K562 (cell line): ENCODE data around the gene PTPRU.

Experiments used
- CBX8 ChIP-seq: fragments of 200-600 bp; sonication (generic); IDR thresholded peaks from 2 replicates; pipeline ENCODE4 v1.6.1; 2012; ENCODE audit warnings: borderline replicate concordance, mixed run types, low read depth, mild to moderate bottlenecking, moderate library complexity, mixed read lengths, low read length, control low read depth, inconsistent platforms; ENCODE audit not compliant: poor library complexity, severe bottlenecking; ENCODE audit errors: extremely low read depth
- ERF ChIP-seq: fragments of 450-650 bp; formaldehyde crosslinking; IDR thresholded peaks from 2 replicates; pipeline ENCODE4 v1.4.0; 2020; ENCODE audit warnings: mild to moderate bottlenecking, mixed read lengths
- PML ChIP-seq: IDR thresholded peaks from 2 replicates; pipeline ENCODE4 v1.6.1; 2012; ENCODE audit warnings: low read length, inconsistent platforms
- POLR2A ChIP-seq: fragments of 450-650 bp; conservative IDR thresholded peaks from 2 replicates; pipeline ENCODE4 v1.6.1; 2016
- SMAD3 ChIP-seq: fragments of 450-650 bp; formaldehyde crosslinking; conservative IDR thresholded peaks from 2 replicates; pipeline ENCODE4 v1.4.0; 2020; ENCODE audit warnings: mild to moderate bottlenecking
- TAF1 ChIP-seq: IDR thresholded peaks from 2 replicates; pipeline ENCODE4 v1.6.1; 2011; ENCODE audit warnings: mild to moderate bottlenecking, low read length, moderate library complexity; ENCODE audit not compliant: insufficient read depth, control insufficient read depth, severe bottlenecking; ENCODE audit errors: extremely low read depth
- TARDBP ChIP-seq: fragments of 450-650 bp; IDR thresholded peaks from 2 replicates; pipeline ENCODE4 v1.6.1; 2016
- TF ChIP-seq, protein P1 (sequence below), 3 experiments: IDR thresholded peaks in 2 of 3; conservative IDR thresholded peaks in 1 of 3; 2 replicates each; pipeline ENCODE4 v1.5.1; 2011 to 2012; ENCODE audit warnings: low read length in 3 of 3, mild to moderate bottlenecking in 3 of 3, control low read depth in 2 of 3, improper control_type of control experiment in 1 of 3, inconsistent platforms in 1 of 3, low read depth in 1 of 3, mixed read lengths in 1 of 3, moderate library complexity in 1 of 3; ENCODE audit not compliant: insufficient read depth in 2 of 3
- TF ChIP-seq, protein P2 (sequence below): sonication (generic); formaldehyde crosslinking; IDR thresholded peaks from 2 replicates; pipeline ENCODE4 v1.8.0; 2023; ENCODE audit warnings: mild to moderate bottlenecking, missing genetic modification reagents
- TF ChIP-seq, protein P3 (sequence below), 2 experiments: fragments of 200-800 bp in 1 of 2; sonication (Bioruptor generic) in 1 of 2; sonication (generic) in 1 of 2; formaldehyde crosslinking in 1 of 2; IDR thresholded peaks in 1 of 2; conservative IDR thresholded peaks in 1 of 2; 2 replicates each; pipeline versions ENCODE4 v1.5.0 to v1.6.1; 2016 to 2020; ENCODE audit warnings: missing compliant biosample characterization in 1 of 2, missing genetic modification characterization in 1 of 2, missing genetic modification reagents in 1 of 2

DNA sequence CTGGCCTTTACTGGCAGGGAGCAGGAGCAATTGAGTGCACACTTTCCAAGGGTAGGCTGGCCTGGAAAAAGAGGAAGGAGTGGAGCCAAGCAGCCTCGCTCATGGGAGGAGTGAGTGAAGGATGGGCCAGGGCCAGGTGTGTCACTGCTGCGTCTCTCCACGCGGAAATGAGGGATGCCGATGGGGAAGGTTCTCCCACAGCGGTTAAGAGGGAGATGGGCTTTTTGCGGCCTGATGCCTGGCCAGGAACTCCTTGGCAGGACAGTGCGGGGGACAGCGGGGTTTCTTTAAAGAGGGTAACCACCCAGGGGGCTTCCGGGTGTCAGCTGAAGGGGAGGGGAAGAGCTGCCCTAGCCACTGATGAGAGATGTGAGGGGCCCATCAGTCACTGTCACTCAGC lies 82.4 kb downstream of the PTPRU start:
- TF ChIP-seq, protein P1, sequence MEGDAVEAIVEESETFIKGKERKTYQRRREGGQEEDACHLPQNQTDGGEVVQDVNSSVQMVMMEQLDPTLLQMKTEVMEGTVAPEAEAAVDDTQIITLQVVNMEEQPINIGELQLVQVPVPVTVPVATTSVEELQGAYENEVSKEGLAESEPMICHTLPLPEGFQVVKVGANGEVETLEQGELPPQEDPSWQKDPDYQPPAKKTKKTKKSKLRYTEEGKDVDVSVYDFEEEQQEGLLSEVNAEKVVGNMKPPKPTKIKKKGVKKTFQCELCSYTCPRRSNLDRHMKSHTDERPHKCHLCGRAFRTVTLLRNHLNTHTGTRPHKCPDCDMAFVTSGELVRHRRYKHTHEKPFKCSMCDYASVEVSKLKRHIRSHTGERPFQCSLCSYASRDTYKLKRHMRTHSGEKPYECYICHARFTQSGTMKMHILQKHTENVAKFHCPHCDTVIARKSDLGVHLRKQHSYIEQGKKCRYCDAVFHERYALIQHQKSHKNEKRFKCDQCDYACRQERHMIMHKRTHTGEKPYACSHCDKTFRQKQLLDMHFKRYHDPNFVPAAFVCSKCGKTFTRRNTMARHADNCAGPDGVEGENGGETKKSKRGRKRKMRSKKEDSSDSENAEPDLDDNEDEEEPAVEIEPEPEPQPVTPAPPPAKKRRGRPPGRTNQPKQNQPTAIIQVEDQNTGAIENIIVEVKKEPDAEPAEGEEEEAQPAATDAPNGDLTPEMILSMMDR (IDR thresholded peaks at IDR 0.05 in 2 of 3, conservative IDR thresholded peaks at IDR 0.05 in 1 of 3; ENCODE audit: insufficient read depth in 2 of 3, low read depth in 1 of 3, low read length in 3 of 3), result no peak
- no peak for TF ChIP-seq TAF1
- no peak for TF ChIP-seq TARDBP
- no peak for TF ChIP-seq POLR2A
- TF ChIP-seq CBX8, result no peak
- TF ChIP-seq PML, result no peak
- TF ChIP-seq, protein P2, sequence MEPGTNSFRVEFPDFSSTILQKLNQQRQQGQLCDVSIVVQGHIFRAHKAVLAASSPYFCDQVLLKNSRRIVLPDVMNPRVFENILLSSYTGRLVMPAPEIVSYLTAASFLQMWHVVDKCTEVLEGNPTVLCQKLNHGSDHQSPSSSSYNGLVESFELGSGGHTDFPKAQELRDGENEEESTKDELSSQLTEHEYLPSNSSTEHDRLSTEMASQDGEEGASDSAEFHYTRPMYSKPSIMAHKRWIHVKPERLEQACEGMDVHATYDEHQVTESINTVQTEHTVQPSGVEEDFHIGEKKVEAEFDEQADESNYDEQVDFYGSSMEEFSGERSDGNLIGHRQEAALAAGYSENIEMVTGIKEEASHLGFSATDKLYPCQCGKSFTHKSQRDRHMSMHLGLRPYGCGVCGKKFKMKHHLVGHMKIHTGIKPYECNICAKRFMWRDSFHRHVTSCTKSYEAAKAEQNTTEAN (CRISPR knock-in tag), result no peak
- no peak for TF ChIP-seq ERF (CRISPR knock-in tag)
- TF ChIP-seq, protein P3, sequence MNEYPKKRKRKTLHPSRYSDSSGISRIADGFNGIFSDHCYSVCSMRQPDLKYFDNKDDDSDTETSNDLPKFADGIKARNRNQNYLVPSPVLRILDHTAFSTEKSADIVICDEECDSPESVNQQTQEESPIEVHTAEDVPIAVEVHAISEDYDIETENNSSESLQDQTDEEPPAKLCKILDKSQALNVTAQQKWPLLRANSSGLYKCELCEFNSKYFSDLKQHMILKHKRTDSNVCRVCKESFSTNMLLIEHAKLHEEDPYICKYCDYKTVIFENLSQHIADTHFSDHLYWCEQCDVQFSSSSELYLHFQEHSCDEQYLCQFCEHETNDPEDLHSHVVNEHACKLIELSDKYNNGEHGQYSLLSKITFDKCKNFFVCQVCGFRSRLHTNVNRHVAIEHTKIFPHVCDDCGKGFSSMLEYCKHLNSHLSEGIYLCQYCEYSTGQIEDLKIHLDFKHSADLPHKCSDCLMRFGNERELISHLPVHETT (CRISPR knock-in tag; conservative IDR thresholded peaks at IDR 0.05 in 1 of 2, IDR thresholded peaks at IDR 0.05 in 1 of 2), result no peak
- no peak for TF ChIP-seq SMAD3 (CRISPR knock-in tag)
